SK-N-SH treated with all-trans-retinoic acid at 6 μM for 48 hours (cell line): ENCODE measurements around the gene ELFN2.

ENCODE experiments used
- ATAC-seq: fragments of 200-7000 bp; cut with Tn5 transposase; 3 replicates; pipeline ENCODE4 v1.9.1; 2020; ENCODE audit warnings: mild to moderate bottlenecking, moderate library complexity
- ARNTL ChIP-seq: fragments of 450-650 bp; formaldehyde crosslinking; IDR thresholded peaks from 2 replicates; pipeline ENCODE4 v1.5.0; 2020; ENCODE audit warnings: low read depth, mild to moderate bottlenecking, moderate library complexity, borderline replicate concordance
- BACH2 ChIP-seq: fragments of 250-450 bp; sonication (Bioruptor Pico); IDR thresholded peaks from 2 replicates; pipeline ENCODE4 v1.9.0; 2021; ENCODE audit warnings: mild to moderate bottlenecking, borderline replicate concordance
- GLIS3 ChIP-seq: fragments of 250-450 bp; sonication (Bioruptor Pico); IDR thresholded peaks from 2 replicates; pipeline ENCODE4 v1.5.0; 2020; ENCODE audit warnings: mild to moderate bottlenecking, moderate library complexity
- ISL1 ChIP-seq: fragments of 250-450 bp; sonication (Bioruptor Pico); IDR thresholded peaks from 2 replicates; pipeline ENCODE4 v2.1.2; 2022; ENCODE audit warnings: mild to moderate bottlenecking, moderate library complexity
- OSR1 ChIP-seq: fragments of 250-450 bp; sonication (Bioruptor Pico); IDR thresholded peaks from 2 replicates; pipeline ENCODE4 v1.8.0; 2022; ENCODE audit warnings: moderate library complexity, mild to moderate bottlenecking, inconsistent platforms
- PPARA ChIP-seq: fragments of 250-450 bp; sonication (Bioruptor Pico); IDR thresholded peaks from 2 replicates; pipeline ENCODE4 v1.5.0; 2020; ENCODE audit warnings: mild to moderate bottlenecking, borderline replicate concordance
- SNAI2 ChIP-seq: fragments of 250-450 bp; sonication (Bioruptor Pico); IDR thresholded peaks from 2 replicates; pipeline ENCODE4 v1.5.0; 2020; ENCODE audit warnings: mild to moderate bottlenecking, moderate library complexity
- TCF4 ChIP-seq: fragments of 250-450 bp; sonication (Bioruptor Pico); IDR thresholded peaks from 2 replicates; pipeline ENCODE4 v1.8.0; 2021; ENCODE audit warnings: mild to moderate bottlenecking, moderate library complexity, borderline replicate concordance
- TOX ChIP-seq: fragments of 250-450 bp; sonication (Bioruptor Pico); IDR thresholded peaks from 2 replicates; pipeline ENCODE4 v1.8.0; 2021; ENCODE audit warnings: mild to moderate bottlenecking, moderate library complexity, borderline replicate concordance
- ZC3H10 ChIP-seq: fragments of 250-450 bp; sonication (Bioruptor Pico); IDR thresholded peaks from 2 replicates; pipeline ENCODE4 v1.5.1; 2021; ENCODE audit warnings: mild to moderate bottlenecking, moderate library complexity
- ZFP3 ChIP-seq: fragments of 250-450 bp; sonication (Bioruptor Pico); IDR thresholded peaks from 2 replicates; pipeline ENCODE4 v1.5.0; 2020; ENCODE audit warnings: mild to moderate bottlenecking, moderate library complexity
- ZFP30 ChIP-seq: fragments of 450-650 bp; formaldehyde crosslinking; IDR thresholded peaks from 2 replicates; pipeline ENCODE4 v1.5.0; 2022; ENCODE audit warnings: mild to moderate bottlenecking, moderate library complexity
- ZNF565 ChIP-seq: fragments of 450-650 bp; formaldehyde crosslinking; conservative IDR thresholded peaks from 2 replicates; pipeline ENCODE4 v1.5.0; 2020; ENCODE audit warnings: low read depth, mild to moderate bottlenecking, moderate library complexity
- ZNF8 ChIP-seq: fragments of 450-650 bp; formaldehyde crosslinking; IDR thresholded peaks from 2 replicates; pipeline ENCODE4 v1.5.0; 2020; ENCODE audit warnings: mild to moderate bottlenecking, moderate library complexity
- TF ChIP-seq, protein P1 (sequence below): fragments of 250-450 bp; sonication (Bioruptor Pico); IDR thresholded peaks from 2 replicates; pipeline ENCODE4 v1.5.0; 2020; ENCODE audit warnings: mild to moderate bottlenecking, moderate library complexity
- TF ChIP-seq, protein P2 (sequence below): fragments of 250-450 bp; sonication (Bioruptor Pico); IDR thresholded peaks from 2 replicates; pipeline ENCODE4 v1.8.0; 2020; ENCODE audit warnings: mild to moderate bottlenecking, moderate library complexity, borderline replicate concordance
- TF ChIP-seq, protein P3 (sequence below): fragments of 250-450 bp; sonication (Bioruptor Pico); IDR thresholded peaks from 2 replicates; pipeline ENCODE4 v1.5.1; 2020; ENCODE audit warnings: low read depth, mild to moderate bottlenecking, moderate library complexity
- TF ChIP-seq, protein P4 (sequence below): fragments of 250-450 bp; sonication (Bioruptor Pico); IDR thresholded peaks from 2 replicates; pipeline ENCODE4 v1.8.0; 2021; ENCODE audit warnings: low read depth, mild to moderate bottlenecking, moderate library complexity, borderline replicate concordance
- TF ChIP-seq, protein P5 (sequence below): fragments of 250-450 bp; sonication (Bioruptor Pico); IDR thresholded peaks from 2 replicates; pipeline ENCODE4 v1.5.1; 2021; ENCODE audit warnings: mild to moderate bottlenecking, moderate library complexity

The ELFN2 gene

DNA sequence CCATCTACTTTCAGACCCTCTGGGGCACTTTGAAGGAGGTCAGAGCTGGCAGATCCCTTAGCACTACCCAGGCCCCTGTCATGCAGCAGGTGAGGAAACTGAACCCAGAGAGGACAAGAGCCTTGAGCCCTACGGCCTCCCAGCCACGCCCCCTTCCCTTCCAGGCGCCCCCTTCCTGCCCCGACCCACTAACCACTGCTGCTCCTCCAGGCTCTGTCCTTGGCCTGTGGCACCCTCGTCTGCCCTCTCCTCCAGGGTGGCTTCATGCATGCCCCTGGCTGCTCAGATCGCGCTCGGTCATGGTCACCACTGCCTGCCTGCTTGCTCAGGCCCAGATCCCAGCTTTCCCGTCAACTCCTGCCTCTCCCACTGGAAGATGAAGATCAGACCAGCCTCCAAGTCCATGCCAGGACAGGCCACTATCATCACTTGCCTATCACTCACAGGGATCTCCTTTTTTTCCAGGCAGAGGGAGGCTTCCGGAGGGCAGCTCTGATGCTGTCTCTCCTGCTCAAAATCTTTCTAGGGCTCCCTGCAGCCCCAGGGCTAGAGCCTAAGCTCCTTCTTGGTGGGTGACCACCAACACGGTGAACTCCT lies 30.7 kb downstream of the ELFN2 start:
- TF ChIP-seq ZC3H10 (CRISPR knock-in tag), result no peak
- no peak for TF ChIP-seq ISL1 (CRISPR knock-in tag)
- TF ChIP-seq, protein P1, sequence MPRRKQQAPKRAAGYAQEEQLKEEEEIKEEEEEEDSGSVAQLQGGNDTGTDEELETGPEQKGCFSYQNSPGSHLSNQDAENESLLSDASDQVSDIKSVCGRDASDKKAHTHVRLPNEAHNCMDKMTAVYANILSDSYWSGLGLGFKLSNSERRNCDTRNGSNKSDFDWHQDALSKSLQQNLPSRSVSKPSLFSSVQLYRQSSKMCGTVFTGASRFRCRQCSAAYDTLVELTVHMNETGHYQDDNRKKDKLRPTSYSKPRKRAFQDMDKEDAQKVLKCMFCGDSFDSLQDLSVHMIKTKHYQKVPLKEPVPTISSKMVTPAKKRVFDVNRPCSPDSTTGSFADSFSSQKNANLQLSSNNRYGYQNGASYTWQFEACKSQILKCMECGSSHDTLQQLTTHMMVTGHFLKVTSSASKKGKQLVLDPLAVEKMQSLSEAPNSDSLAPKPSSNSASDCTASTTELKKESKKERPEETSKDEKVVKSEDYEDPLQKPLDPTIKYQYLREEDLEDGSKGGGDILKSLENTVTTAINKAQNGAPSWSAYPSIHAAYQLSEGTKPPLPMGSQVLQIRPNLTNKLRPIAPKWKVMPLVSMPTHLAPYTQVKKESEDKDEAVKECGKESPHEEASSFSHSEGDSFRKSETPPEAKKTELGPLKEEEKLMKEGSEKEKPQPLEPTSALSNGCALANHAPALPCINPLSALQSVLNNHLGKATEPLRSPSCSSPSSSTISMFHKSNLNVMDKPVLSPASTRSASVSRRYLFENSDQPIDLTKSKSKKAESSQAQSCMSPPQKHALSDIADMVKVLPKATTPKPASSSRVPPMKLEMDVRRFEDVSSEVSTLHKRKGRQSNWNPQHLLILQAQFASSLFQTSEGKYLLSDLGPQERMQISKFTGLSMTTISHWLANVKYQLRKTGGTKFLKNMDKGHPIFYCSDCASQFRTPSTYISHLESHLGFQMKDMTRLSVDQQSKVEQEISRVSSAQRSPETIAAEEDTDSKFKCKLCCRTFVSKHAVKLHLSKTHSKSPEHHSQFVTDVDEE (CRISPR knock-in tag), result no peak
- TF ChIP-seq, protein P2, sequence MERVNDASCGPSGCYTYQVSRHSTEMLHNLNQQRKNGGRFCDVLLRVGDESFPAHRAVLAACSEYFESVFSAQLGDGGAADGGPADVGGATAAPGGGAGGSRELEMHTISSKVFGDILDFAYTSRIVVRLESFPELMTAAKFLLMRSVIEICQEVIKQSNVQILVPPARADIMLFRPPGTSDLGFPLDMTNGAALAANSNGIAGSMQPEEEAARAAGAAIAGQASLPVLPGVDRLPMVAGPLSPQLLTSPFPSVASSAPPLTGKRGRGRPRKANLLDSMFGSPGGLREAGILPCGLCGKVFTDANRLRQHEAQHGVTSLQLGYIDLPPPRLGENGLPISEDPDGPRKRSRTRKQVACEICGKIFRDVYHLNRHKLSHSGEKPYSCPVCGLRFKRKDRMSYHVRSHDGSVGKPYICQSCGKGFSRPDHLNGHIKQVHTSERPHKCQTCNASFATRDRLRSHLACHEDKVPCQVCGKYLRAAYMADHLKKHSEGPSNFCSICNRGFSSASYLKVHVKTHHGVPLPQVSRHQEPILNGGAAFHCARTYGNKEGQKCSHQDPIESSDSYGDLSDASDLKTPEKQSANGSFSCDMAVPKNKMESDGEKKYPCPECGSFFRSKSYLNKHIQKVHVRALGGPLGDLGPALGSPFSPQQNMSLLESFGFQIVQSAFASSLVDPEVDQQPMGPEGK (CRISPR knock-in tag), result no peak
- no peak for TF ChIP-seq TCF4
- no peak for TF ChIP-seq TOX (CRISPR knock-in tag)
- TF ChIP-seq PPARA (CRISPR knock-in tag), result no peak
- TF ChIP-seq GLIS3 (CRISPR knock-in tag), result no peak
- no peak for ATAC-seq

DNA sequence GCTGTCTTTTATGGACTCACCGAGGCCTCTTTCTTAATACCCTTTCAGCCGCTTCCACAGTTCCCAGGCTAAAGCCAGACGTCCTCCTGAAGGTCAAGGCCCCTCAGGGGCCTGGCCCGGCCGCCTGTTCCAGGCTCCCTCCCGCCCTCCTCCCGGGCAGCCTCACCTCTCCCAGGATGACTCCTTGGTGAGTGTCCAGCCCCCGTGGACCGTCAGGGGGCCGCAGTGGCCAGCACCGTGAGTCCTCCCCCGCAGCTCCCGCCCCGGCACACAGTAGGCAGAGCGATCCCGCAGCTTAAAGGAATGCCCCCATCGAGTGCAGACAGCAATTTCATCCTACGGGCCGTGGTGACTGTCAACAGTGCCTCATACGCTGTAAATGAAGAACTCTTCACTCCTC lies 32.9 kb downstream of the ELFN2 start:
- ATAC-seq, result no peak
- TF ChIP-seq TCF4 (no peak), BACH2 (CRISPR knock-in tag) (no peak)
- TF ChIP-seq, protein P1 (CRISPR knock-in tag), result no peak
- TF ChIP-seq, all 23 proteins: peak for 0

DNA sequence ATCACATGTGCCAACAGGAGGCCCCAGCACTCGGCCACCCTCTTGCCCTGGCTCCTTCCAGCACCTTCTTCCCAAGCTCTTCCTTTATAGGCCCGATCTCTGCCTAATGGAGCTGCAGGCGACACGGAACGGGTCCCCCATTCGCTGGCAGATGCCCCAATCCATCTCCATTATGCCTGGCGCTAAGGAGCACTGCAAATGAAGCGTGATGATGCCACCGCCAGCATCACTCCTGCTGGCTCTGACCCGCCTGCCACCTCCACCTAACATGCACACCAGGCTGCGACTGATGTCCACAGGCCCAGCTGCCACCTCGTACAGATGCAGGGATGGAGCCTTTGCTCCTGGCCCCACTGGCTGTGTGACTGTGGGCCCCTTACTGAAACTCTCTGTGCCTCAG lies 33.5 kb downstream of the ELFN2 start:
- no peak for ATAC-seq
- no peak for TF ChIP-seq GLIS3 (CRISPR knock-in tag)
- TF ChIP-seq SNAI2 (CRISPR knock-in tag), result no peak
- TF ChIP-seq, protein P3, sequence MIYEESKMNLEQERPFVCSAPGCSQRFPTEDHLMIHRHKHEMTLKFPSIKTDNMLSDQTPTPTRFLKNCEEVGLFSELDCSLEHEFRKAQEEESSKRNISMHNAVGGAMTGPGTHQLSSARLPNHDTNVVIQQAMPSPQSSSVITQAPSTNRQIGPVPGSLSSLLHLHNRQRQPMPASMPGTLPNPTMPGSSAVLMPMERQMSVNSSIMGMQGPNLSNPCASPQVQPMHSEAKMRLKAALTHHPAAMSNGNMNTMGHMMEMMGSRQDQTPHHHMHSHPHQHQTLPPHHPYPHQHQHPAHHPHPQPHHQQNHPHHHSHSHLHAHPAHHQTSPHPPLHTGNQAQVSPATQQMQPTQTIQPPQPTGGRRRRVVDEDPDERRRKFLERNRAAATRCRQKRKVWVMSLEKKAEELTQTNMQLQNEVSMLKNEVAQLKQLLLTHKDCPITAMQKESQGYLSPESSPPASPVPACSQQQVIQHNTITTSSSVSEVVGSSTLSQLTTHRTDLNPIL (CRISPR knock-in tag), result no peak
- TF ChIP-seq, protein P1 (CRISPR knock-in tag), result no peak
- TF ChIP-seq ZC3H10 (CRISPR knock-in tag), result no peak
- no peak for TF ChIP-seq OSR1 (CRISPR knock-in tag)
- TF ChIP-seq, protein P4, sequence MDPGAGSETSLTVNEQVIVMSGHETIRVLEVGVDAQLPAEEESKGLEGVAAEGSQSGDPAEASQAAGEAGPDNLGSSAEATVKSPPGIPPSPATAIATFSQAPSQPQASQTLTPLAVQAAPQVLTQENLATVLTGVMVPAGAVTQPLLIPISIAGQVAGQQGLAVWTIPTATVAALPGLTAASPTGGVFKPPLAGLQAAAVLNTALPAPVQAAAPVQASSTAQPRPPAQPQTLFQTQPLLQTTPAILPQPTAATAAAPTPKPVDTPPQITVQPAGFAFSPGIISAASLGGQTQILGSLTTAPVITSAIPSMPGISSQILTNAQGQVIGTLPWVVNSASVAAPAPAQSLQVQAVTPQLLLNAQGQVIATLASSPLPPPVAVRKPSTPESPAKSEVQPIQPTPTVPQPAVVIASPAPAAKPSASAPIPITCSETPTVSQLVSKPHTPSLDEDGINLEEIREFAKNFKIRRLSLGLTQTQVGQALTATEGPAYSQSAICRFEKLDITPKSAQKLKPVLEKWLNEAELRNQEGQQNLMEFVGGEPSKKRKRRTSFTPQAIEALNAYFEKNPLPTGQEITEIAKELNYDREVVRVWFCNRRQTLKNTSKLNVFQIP (CRISPR knock-in tag), result no peak
- TF ChIP-seq TOX (CRISPR knock-in tag), result no peak
- TF ChIP-seq ZNF565 (CRISPR knock-in tag), result no peak
- TF ChIP-seq, protein P2 (CRISPR knock-in tag), result no peak
- TF ChIP-seq, protein P5, sequence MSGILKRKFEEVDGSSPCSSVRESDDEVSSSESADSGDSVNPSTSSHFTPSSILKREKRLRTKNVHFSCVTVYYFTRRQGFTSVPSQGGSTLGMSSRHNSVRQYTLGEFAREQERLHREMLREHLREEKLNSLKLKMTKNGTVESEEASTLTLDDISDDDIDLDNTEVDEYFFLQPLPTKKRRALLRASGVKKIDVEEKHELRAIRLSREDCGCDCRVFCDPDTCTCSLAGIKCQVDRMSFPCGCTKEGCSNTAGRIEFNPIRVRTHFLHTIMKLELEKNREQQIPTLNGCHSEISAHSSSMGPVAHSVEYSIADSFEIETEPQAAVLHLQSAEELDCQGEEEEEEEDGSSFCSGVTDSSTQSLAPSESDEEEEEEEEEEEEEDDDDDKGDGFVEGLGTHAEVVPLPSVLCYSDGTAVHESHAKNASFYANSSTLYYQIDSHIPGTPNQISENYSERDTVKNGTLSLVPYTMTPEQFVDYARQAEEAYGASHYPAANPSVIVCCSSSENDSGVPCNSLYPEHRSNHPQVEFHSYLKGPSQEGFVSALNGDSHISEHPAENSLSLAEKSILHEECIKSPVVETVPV (CRISPR knock-in tag), result no peak
- no peak for TF ChIP-seq ZFP30 (CRISPR knock-in tag)
- TF ChIP-seq PPARA (CRISPR knock-in tag), result no peak
- no peak for TF ChIP-seq ISL1 (CRISPR knock-in tag)
- TF ChIP-seq BACH2 (CRISPR knock-in tag), result no peak
- TF ChIP-seq ZFP3, result no peak
- no peak for TF ChIP-seq ARNTL
- no peak for TF ChIP-seq ZNF8 (CRISPR knock-in tag)
